ENCODE data around the gene SPATA7.
"Not testable (repeated sequence)": the region's sequence is repeated elsewhere in the genome, so short reads cannot be mapped to it uniquely, and the experiment has no call there.

SPATA7 gene, protein sequence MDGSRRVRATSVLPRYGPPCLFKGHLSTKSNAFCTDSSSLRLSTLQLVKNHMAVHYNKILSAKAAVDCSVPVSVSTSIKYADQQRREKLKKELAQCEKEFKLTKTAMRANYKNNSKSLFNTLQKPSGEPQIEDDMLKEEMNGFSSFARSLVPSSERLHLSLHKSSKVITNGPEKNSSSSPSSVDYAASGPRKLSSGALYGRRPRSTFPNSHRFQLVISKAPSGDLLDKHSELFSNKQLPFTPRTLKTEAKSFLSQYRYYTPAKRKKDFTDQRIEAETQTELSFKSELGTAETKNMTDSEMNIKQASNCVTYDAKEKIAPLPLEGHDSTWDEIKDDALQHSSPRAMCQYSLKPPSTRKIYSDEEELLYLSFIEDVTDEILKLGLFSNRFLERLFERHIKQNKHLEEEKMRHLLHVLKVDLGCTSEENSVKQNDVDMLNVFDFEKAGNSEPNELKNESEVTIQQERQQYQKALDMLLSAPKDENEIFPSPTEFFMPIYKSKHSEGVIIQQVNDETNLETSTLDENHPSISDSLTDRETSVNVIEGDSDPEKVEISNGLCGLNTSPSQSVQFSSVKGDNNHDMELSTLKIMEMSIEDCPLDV

DNA sequence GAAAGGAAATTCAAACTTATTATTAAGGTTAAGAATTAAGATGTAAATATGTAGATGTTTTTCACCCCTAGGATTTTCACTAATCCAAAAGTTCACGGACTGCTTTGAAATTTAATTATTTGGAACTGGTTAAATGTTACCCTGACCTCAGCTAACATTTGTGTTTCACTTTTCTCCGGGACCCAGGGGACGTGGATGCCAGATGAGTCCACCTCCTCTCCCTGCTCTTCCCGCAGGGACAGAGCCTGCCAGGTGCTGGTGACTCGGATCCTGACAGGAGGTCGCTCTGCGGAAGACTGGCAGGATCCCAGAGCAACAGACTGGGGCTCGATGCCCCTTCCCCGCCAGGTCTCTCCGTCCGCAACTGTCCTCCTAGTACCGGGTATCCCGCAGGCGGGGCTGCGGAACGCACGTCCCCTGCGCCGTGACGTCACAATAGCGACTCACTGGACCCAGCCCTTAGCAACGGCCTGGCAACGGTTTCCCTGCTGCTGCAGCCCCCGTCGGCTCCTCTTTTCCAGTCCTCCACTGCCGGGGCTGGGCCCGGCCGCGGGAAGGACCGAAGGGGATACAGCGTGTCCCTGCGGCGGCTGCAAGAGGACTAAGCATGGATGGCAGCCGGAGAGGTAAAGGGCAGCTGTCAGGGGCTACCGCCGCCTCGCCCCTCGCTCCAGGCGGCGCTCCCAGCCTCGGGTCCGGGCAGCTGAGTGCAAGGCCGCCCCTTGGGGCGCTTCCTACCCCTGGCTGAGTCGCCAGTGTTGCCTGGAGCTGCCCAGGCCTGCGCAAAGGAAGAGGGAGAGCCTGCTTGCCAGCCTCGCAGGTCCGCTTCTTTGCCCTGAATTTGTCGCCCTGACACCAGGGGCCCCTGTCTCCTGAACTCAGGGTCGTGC lies at the start of gene SPATA7:
TSS of gene SPATA7 (plus strand) at position 446 of the 890 bp plus-strand sequence. CDS start at position 608, 162 bp downstream.
- peak; percentile 71 for DNase-seq (ENCODE audit: low read depth)

DNA sequence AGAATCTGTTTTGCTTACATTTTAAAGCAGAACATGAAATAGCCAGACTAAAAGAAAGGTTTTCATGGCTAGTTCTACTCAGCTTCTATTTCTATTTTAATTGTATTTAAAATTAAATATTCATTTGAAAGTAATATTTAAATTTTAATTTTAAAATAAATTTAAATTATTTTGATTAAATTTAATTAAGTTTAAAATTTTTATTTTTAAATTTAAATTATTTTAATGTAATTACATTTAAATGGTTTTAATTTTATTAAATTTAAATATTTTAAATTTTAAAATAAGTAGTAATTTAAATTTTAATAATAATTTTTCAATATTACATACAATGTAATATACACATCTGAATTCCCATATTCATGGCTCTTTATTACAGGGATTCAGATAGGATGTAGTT lies 45.1 kb upstream of the SPATA7 start:
- no peak for DNase-seq (ENCODE audit: low read depth)

DNA sequence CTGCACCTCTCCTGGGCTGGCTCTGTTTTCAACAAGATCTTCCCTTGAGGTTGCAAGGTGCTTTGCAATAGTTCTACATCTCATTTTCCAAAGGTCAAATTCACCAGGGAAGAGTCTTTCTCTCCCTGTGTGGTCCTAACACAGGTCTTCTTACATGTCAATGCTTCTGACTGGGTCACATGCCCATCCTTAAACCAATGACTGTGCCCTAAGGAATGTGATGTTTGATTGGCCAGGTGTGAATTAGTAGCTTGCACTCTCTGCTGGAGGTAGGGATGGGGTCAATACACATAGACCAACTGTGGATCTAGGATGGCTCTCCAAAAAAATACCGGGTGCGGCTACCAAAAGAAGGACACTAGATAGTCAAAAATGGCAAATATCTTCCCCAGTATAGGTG lies 42.5 kb upstream of the SPATA7 start:
- DNase-seq (ENCODE audit: low read depth) = no peak

DNA sequence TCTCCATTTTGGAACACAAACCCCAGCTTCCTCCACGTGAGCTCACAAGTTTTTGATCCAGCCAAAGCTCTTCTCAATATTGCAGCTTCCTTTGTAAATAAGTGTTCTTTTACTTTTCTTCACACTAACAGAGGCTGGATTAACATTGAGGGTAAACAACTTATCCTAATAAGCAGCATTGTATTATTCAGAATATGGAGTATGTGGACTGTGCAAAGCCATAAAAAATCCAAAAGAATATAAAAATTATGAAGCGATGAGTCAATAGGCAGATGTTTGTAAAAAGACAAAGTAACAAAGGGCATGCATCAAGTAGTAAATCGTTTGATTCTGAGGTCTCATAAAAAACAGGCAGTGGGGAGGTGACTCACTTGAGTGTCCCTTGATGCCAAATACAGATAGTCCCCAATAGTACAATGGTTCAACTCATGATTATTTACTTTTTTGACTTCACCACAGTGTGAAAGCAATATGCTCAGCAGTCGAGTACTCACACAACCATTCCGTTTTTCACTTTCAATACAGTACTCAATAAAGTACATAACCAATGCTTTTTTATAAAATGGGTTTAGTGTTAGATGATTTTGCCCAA lies 39.3 kb upstream of the SPATA7 start:
- no peak for DNase-seq (ENCODE audit: low read depth)

DNA sequence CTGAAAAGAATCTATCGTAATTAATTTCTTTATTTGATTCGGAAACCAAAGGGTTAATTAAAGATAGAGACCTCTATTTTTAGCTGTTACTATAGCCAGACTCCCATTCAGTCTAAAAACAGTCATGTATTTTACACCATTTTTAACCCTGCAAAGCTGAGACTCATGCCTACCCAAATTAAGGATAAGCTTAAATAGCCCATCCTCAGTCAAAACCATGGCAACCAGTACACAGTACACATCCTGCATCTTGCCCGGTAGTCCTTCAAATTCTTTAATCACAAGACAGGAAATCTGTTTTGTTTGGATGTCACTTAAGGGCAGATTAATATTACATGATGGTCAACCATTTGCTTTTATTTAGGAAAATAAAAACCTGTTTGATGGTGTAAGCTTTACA lies 36.9 kb upstream of the SPATA7 start:
- no peak for DNase-seq (ENCODE audit: low read depth)

DNA sequence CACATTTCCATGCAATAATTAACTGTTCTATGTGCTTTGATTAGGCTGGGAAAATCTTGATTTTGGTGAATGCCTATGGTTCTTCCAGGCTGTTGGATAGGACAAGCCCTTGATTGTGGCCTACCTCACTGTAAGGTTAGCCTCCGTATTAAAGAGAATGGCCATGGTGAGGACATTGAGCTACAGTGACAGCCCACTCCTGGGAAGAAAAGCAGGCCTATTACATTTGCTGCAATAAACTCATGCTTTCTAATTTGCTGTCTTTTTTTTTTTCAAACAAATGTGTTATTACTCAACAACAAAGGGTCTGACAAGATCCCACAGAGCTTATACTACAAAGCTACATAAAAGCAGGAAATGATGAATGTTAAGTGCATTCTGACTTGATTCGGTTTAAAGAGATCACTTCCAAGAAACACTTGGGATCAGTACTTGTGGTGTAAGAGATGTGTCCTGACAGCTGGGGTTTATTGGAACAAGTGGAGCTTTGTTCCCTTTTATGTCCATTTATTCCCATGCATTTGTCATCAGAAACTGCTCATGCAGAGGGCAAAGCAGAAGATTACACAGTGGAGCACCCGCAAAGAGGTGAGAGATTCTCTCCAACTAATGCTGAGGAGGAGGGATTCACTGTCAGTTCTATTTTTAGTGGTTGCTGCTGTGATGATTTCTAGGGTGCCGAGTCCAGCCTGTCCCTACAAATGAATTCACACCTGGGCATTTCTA lies 33.3 kb upstream of the SPATA7 start:
- no peak for DNase-seq (ENCODE audit: low read depth)

DNA sequence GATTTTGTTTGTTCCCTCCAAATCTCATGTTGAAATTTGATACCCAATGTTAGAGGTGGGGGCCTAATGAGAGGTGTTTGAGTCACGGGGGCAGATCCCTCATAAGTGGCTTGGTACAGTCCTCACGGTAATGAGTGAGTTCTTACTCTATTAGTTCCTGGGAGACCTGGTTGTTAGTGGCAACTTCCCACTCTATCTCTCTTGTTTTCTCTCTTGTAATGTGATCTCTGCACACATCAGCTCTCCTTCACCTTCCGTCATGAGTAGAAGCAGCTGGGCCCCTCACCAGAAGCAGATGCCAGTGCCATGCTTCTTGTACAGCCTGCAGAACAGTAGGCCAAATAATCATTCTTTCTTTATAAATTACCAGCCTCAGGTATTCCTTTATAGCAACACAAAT lies 32.8 kb upstream of the SPATA7 start:
- no peak for DNase-seq (ENCODE audit: low read depth)

DNA sequence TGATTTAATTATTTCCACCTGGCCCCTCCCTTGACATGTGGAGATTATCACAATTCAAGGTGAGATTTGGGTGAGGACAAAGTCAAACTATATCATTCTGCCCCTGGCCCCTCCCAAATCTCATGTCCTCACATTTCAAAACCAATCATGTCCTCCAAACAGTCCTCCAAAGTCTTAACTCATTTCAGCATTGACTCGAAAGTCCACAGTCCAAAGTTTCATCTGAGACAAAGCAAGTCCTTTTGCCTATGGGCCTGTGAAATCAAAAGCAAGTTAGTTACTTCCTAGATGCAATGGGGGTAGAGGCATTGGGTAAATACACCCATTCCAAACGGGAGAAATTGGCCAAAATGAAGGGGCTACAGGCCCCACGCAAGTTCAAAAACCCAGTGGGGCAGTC lies 31.1 kb upstream of the SPATA7 start:
- no peak for DNase-seq (ENCODE audit: low read depth)

DNA sequence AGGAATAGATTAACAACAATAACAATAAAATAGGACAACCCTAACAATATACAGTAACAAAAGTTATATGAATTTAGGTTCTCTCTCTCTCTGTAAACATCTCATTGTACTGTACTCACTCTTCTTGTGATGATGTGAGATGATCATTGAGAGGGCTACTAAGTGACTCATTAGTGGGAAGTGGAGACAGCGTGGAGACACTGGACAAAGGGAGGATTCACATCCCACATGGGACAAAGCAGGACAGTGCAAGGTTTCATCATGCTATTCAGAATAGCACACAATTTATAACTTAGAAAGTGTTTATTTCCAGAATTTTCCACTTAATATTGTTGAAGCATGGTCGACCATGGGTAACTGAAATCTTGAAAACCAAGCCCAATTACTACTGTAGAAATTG lies 26.0 kb upstream of the SPATA7 start:
- no peak for DNase-seq (ENCODE audit: low read depth)

DNA sequence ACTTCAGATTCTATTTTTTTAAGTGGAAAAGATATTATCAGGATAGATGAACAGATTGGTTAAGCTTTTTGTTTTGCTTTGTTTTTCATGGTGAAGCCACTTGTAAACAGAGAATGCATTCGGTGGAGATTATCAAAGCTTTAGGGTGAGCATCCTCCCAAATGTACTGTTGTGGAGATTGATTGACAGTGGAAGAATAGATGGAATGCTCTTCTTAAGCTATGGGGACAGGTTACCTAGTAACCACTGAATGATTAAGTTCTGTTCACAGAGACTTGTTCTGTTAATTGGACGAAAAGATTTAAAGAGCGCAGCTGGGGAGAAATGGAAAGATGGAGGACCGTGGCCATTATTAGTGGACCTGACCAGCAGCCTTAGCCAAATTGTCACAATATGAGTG lies 21.8 kb upstream of the SPATA7 start:
- DNase-seq (ENCODE audit: low read depth) = no peak

DNA sequence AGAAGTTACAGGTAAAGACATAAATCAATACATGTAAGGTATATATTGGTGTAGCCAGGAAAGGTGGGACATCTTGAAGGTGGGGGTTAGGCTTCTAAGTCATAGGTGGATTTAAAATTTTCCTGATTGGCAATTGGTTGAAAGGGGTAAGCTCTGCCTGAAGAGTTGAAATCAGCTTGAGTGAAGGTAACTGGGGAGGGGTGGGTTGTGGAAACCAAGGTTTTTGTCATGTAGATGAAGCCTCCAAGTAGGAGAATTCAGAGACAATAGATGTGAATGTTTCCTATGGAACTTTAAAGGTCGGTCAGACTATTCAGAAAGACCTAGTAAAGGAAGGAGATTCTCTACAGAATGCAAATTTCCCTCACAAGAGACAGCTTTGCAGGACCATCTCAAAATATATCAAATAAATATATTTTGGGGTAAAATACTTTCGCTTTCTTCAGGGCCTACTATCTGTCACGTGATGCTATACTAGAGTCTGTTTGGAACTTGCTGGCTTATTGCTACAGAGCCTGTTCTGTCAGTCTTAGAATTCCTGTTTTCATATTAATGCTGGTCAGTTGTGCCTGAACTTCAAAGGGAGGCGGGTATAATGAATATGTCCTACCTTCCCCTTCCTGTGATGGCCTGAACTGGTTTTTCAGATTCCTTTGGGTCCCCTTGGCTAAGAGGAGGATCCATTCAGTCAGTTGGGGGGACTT lies 20.6 kb upstream of the SPATA7 start:
- DNase-seq (ENCODE audit: low read depth) = no peak

DNA sequence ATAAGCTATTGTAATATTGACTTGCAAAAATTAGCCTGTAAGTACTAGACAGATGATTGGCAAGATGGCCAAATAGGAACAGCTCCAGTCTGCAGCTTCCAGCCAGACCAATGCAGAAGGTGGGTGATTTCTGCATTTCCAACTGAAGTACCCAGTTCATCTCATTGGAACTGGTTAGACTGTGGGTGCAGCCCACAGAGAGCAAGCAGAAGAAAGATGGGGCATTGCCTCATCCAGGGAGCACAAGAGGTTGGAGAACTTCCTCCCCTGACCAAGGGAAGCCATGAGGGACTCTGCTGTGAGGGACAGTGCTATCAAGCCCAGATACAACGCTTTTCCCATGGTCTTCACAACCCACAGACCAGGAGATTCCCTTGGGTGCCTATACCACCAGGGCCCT lies 16.0 kb upstream of the SPATA7 start:
- DNase-seq (ENCODE audit: low read depth) = no peak

DNA sequence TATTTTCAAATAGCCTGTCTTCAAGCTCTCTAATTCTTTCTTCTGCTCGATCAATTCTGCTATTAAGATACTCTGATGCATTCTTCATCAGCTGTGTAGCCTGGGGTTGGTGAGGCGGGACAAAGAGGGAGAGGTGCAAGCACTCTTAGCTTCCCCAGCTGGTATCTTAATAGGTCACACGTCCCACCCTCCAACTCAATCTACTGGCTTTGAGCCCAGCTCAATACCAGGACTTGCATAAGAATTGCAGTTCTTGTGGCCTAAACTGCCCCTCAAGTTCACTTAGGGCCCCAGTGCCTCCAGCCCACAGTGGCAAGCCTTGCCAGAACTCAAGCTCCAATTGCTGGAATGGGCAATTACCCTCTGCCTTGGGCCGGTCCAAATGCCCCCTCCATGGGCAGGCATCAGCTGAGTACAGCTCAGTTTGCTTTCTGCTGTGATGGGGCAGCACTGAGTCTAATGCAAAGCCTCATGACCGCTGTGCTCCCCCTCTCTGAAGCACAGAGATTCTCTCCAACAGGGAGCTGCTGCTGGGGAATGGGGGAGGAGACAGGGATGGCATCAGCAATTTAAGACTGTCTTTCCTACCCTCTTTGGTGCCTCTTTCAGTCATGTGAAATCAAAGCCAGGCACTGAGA lies 5.6 kb upstream of the SPATA7 start:
- DNase-seq (ENCODE audit: low read depth) = no peak

DNA sequence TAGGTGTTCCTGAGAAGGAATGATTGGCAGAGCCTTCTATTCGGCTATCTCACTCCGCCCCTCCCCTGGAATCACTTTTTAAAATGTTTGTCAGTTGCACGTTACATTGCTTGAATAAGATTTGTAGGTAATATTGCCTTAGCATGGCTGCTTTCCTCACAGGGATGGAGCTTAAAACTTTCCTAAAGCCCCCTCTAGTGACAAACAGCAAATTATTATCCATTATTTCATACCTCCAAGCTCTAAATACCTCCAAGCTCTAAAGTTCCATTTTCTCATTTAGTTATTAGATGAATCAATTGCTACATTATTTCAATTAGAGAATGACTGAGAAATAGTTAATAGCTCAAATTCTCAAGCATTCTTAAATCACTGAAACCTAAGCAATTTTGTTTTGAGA lies 5.1 kb upstream of the SPATA7 start:
- DNase-seq (ENCODE audit: low read depth) = no peak

DNA sequence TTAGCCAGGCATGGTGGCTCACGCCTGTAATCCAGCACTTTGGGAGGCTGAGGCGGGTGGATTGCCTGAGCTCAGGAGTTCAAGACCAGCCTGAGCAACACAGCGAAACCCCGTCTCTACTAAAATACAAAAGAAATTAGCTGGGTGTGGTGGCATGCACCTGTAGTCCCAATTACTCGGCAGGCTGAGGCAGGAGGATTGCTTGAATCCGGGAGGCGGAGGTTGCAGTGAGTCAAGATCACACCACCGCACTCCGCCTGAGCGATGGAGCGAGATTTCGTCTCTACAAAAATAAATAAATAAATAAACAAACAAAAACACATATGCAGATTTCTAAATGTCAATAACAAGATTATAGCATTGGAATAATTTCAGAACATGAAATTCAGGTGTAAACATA lies 3.8 kb upstream of the SPATA7 start:
- not testable (repeated sequence) for DNase-seq (ENCODE audit: low read depth)

DNA sequence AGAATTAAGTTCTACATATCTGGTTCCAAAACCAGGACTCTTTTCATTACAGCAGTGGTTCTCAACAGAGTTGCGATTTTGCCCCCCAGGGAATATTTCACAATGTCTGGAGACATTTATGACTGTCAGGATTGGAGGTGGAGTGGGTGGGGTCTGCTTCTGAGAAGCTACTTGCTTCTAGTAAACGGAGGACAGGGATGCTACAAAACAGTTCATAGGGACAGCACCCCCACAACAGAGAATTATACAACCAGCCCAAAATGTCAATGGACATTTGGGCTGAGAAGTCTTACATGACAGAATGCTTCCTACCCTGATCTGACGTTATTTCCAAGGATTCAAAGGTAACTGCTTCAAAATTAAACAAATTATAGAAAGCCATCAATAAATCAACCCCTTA lies 739 bp upstream of the SPATA7 start:
- no peak for DNase-seq (ENCODE audit: low read depth)

DNA sequence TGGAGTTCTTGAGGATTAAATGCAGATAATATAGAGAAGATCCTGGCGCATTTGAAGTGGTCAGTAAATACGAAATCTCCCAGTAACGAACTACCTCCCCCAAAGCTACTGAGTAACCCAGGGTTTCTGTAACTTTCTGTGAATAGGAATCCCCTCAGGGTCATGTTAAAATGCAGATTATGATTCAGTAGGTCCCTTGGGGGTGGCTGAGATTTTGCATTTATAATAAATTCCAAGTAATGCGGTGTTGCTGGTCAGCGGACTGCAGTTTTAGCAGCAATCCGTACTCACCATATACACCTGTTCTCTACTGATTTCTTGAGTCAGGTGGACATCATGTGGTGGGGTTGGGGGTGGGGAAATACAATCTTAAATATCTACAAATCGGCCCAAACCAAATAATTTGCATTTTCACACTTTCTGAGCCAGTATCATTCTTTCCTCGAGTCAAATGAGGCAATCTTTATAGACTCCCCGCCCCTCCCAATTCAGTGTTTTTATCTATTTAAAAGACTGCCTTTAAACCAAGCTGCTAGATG lies 868 bp downstream of the SPATA7 start:
- DNase-seq (ENCODE audit: low read depth) = no peak

DNA sequence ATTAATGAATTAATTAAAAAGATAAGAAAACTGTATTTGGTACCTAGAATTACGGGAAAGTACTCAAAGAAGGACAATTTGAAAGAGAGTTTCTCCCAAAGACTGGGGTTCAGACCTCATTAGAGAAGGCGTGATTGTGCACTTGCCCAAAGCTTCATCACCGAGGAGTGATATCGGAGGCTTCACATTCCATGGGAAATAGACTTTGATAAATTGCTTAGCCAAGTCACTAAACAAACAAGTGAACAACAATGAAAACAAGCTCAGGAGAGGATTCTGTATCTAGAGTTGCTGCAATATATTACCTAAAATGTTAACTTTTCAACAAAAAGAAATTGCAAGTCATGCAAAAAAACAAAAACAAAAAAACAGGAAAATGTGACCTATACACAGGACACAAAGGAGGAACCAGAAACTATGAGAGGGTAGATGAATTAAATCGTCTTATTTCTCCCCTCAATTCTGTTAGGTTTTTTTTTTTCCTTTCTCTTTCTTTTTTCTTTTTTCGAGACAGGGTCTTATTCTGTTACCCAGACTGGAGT lies 3.4 kb downstream of the SPATA7 start:
- no peak for DNase-seq (ENCODE audit: low read depth)

DNA sequence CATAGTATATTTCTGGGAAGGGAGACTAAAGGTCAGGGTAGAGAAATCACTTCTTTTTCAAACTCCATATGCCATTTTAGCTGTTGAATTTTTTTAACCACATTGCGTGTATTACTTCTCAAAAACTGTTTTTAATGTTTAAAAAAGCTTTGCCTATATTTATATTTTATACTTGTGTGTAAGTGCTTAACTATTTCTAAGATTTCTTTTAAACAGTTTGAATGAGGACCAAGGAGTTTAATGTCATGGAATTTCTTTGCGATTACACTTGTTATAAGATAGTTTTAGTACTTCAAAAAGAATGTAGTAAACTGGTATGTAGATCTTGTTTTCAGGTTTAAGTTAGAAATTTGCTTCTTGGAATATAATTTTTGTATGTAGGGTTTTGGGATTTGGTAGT lies 7.2 kb downstream of the SPATA7 start:
- DNase-seq (ENCODE audit: low read depth) = no peak

DNA sequence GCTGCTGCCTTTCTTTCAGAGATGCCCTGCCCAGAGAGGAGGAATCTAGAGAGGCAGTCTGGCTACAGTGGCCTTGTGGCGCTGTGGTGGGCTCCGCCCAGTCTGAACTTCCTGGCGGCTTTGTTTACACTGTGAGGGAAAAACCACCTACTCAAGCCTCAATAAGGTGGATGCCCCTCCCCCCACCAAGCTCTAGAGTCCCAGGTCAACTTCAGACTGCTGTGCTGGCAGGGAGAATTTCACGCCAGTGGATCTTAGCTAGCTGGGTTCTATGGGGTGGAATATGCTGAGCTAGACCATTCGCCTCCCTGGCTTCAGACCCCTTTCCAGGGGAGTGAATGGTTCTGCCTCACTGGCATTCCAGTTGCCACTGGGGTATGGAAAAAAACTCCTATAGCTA lies 25.6 kb downstream of the SPATA7 start:
- DNase-seq (ENCODE audit: low read depth) = no peak

Data from stimulated activated CD8-positive, alpha-beta memory T cell treated with anti-CD3 and anti-CD28 coated beads, Interleukin-15, amount 100 ng/mL, for 24 hours (primary cell).